RWPE2 (cell line): Measurements from ENCODE around the gene TH.
A peak's percentile ranks its signal among the peaks of the same experiment; 100 is the strongest.

ENCODE experiments used
- ATAC-seq: fragments of 200-7000 bp; cut with Tn5 transposase; 3 replicates; pipeline ENCODE4 v1.9.1; 2021; ENCODE audit warnings: low read depth
- DNase-seq: peaks from one replicate; pipeline ENCODE4 v3.0.0-alpha.2; 2020; ENCODE audit warnings: low spot score
- H3K27ac ChIP-seq: fragments of 450-650 bp; 2 replicates; pipeline ENCODE4 v1.5.1; 2017; ENCODE audit warnings: mild to moderate bottlenecking; ENCODE audit not compliant: poor library complexity, severe bottlenecking
- H3K27me3 ChIP-seq: fragments of 250-450 bp; sonication (Bioruptor Pico); 2 replicates; pipeline ENCODE4 v1.5.1; 2021; ENCODE audit warnings: mild to moderate bottlenecking, moderate library complexity; ENCODE audit not compliant: insufficient read depth, poor library complexity, severe bottlenecking
- H3K36me3 ChIP-seq: fragments of 250-450 bp; sonication (Bioruptor Pico); 2 replicates; pipeline ENCODE4 v1.5.1; 2020; ENCODE audit warnings: low read depth, mild to moderate bottlenecking, moderate library complexity
- H3K4me1 ChIP-seq: fragments of 250-450 bp; sonication (Bioruptor Pico); 2 replicates; pipeline ENCODE4 v1.5.1; 2021; ENCODE audit warnings: mild to moderate bottlenecking, moderate library complexity; ENCODE audit not compliant: insufficient read depth, poor library complexity, severe bottlenecking
- H3K4me3 ChIP-seq: fragments of 250-450 bp; sonication (Bioruptor Pico); 2 replicates; pipeline ENCODE4 v1.5.1; 2021; ENCODE audit warnings: mild to moderate bottlenecking, moderate library complexity; ENCODE audit not compliant: severe bottlenecking
- H3K9me3 ChIP-seq: fragments of 250-450 bp; sonication (Bioruptor Pico); 2 replicates; pipeline ENCODE4 v1.5.1; 2021; ENCODE audit warnings: mild to moderate bottlenecking, moderate library complexity; ENCODE audit not compliant: severe bottlenecking
- TF ChIP-seq, protein P1 (sequence below): fragments of 450-650 bp; IDR thresholded peaks from one replicate; pipeline ENCODE4 v1.5.1; 2017; ENCODE audit warnings: mild to moderate bottlenecking, moderate library complexity; ENCODE audit not compliant: poor library complexity, severe bottlenecking

The TH gene

GRCh38 chr11:2199466-2200341 is 28.1 kb upstream of the TH start:
- no peaks in the 10 kb centered on the region for H3K27me3 ChIP-seq
- peaks cover 15% of the 10 kb centered on the region for H3K4me1 ChIP-seq
- no peak overlapping the region for H3K4me3 ChIP-seq
- no peak overlapping the region for H3K27ac ChIP-seq
- TF ChIP-seq, protein P1, sequence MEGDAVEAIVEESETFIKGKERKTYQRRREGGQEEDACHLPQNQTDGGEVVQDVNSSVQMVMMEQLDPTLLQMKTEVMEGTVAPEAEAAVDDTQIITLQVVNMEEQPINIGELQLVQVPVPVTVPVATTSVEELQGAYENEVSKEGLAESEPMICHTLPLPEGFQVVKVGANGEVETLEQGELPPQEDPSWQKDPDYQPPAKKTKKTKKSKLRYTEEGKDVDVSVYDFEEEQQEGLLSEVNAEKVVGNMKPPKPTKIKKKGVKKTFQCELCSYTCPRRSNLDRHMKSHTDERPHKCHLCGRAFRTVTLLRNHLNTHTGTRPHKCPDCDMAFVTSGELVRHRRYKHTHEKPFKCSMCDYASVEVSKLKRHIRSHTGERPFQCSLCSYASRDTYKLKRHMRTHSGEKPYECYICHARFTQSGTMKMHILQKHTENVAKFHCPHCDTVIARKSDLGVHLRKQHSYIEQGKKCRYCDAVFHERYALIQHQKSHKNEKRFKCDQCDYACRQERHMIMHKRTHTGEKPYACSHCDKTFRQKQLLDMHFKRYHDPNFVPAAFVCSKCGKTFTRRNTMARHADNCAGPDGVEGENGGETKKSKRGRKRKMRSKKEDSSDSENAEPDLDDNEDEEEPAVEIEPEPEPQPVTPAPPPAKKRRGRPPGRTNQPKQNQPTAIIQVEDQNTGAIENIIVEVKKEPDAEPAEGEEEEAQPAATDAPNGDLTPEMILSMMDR, result no peak
- H3K36me3 ChIP-seq, result no peaks in the 10 kb centered on the region
- DNase-seq (no peak), ATAC-seq (no peak)
- H3K9me3 ChIP-seq, result no peaks in the 10 kb centered on the region

DNA sequence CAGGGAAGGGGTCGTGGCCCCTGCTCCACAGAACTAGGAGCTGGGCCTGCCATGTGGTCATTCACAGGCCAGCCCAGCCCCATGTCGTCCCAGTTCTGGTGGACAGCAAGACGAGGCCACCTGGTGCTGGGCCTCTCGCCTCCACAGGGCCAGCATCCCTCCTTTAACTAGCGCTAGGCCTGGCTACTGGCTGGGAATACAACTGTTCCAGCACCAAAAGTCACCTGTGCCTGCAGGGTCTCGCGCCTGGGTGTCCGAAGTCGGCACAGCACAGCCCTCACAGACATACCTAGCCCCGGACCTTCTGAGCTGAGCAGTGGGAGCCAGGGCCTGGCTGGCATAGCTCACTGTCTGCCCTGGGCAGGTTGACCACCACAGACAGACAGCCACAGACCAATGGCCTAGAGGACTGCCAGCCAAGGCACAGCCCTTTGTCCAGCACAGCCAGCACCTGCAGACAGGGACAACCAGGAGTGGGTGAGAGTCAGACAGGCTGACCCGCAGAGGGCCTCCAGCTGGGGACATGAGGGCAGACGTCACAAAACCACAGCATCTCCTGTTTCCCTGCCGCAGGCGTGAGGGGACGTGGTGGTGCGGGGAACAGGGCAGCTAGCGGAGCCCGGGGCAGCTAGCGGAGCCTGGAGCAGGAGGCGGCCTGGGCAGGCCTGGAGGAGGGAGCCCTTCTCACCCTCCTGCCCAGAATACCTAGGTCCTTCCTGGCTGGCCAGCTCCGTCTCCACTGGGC is 27.2 kb upstream of the TH start:
- Histone ChIP-seq H3K9me3 (no peaks in the 10 kb centered on the region), H3K36me3 (no peaks in the 10 kb centered on the region), H3K27ac (no peak overlapping the region), H3K4me3 (no peak overlapping the region), H3K4me1 (peaks cover 16% of the 10 kb centered on the region), H3K27me3 (no peaks in the 10 kb centered on the region)
- ATAC-seq, result 0 out of 3 replicates have a peak, but pooled peaks have one; percentile 2
- no peak for DNase-seq
- TF ChIP-seq, protein P1, result no peak

DNA sequence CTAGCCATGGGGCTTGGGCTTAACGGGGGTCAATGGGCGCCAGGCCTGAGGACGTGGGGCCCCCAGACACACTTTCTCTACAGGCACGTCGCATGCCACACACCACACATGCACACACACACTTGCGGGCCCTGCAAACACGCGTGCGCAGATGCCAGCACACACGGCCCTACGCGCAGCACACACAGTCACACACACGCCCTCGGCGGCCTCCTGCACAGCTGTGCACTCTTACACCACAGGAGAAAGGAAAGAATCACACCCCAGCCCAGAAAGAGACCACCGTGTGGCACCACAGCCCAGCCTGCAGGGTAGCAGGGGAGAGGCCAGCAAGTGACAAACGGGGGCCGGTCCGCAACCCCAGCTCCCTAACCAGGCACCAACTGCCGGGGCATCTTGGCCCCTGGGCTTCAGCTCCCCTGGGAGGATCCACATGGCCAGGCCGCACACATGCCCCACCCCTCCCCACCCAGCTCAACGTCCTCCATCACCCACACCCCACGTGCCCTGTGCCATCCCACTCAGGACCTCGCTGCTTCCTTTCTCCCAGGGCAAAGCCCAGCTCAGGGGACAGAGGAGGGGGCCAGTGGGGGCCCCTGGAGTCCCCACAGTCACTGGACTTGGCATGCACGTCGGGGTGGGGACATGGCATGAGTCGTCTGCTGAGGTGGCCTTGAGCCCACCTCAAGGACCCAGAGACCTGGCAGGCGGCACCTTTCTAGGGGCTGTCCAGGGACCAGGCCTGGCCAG is 26.3 kb upstream of the TH start:
- H3K4me1 ChIP-seq, result peaks cover 21% of the 10 kb centered on the region
- no peak overlapping the region for H3K27ac ChIP-seq
- DNase-seq (no peak), ATAC-seq (no peak)
- H3K27me3 ChIP-seq, result no peaks in the 10 kb centered on the region
- H3K4me3 ChIP-seq, result no peak overlapping the region
- no peaks in the 10 kb centered on the region for H3K9me3 ChIP-seq
- TF ChIP-seq, protein P1, result no peak
- H3K36me3 ChIP-seq, result no peaks in the 10 kb centered on the region

- H3K27me3 ChIP-seq, result no peaks in the 10 kb centered on the region
- TF ChIP-seq, protein P1, result peak; percentile 92
- H3K27ac ChIP-seq, result no peak overlapping the region
- peaks cover 13% of the 10 kb centered on the region for H3K4me1 ChIP-seq
- H3K4me3 ChIP-seq, result no peak overlapping the region
- peak; percentile 81 for ATAC-seq
- DNase-seq, result no peak
- no peaks in the 10 kb centered on the region for H3K9me3 ChIP-seq
- no peaks in the 10 kb centered on the region for H3K36me3 ChIP-seq
Observed at GRCh38 chr11:2196970-2197770, 25.6 kb upstream of the TH start.
